IPS-15b (cell line): ENCODE results near the gene FSD1.
A peak's percentile ranks its signal among the peaks of the same experiment; 100 is the strongest.

Source experiments
- H3K27me3 ChIP-seq: one replicate; pipeline ENCODE4 v1.6.1; 2013; ENCODE audit warnings: low read length; ENCODE audit not compliant: control insufficient read depth, insufficient read depth
- H3K36me3 ChIP-seq: one replicate; pipeline ENCODE4 v1.6.1; 2013; ENCODE audit warnings: low read length; ENCODE audit not compliant: control insufficient read depth, insufficient read depth
- H3K4me1 ChIP-seq: one replicate; pipeline ENCODE4 v1.6.1; 2013; ENCODE audit warnings: mild to moderate bottlenecking, low read length; ENCODE audit not compliant: control insufficient read depth, insufficient read depth
- H3K4me3 ChIP-seq: one replicate; pipeline ENCODE4 v1.5.1; 2013; ENCODE audit warnings: low read depth, low read length
- H3K9ac ChIP-seq: one replicate; pipeline ENCODE4 v1.6.1; 2013; ENCODE audit warnings: low read depth, mild to moderate bottlenecking, low read length
- H3K9me3 ChIP-seq: one replicate; pipeline ENCODE4 v1.6.1; 2013; ENCODE audit warnings: mild to moderate bottlenecking, low read length; ENCODE audit not compliant: control insufficient read depth, insufficient read depth

The FSD1 gene

GRCh38 chr19:4291184-4291732 lies 13.1 kb upstream of the FSD1 start:
- H3K4me3 ChIP-seq: no peak overlapping the region
- no peak overlapping the region for H3K9ac ChIP-seq
- H3K4me1 ChIP-seq: no peaks in the 10 kb centered on the region
- H3K9me3 ChIP-seq: no peaks in the 10 kb centered on the region
- H3K27me3 ChIP-seq: peaks cover 2% of the 10 kb centered on the region
- no peaks in the 10 kb centered on the region for H3K36me3 ChIP-seq

- Histone ChIP-seq H3K4me1 (no peaks in the 10 kb centered on the region), H3K4me3 (no peak overlapping the region), H3K9me3 (no peaks in the 10 kb centered on the region), H3K36me3 (no peaks in the 10 kb centered on the region), H3K9ac (no peak overlapping the region), H3K27me3 (peaks cover 2% of the 10 kb centered on the region)
These were observed 11.9 kb upstream of the FSD1 start for GRCh38 chr19:4292515-4292914.

- no peaks in the 10 kb centered on the region for H3K4me1 ChIP-seq
- no peaks in the 10 kb centered on the region for H3K9me3 ChIP-seq
- peak overlapping the region; percentile 26 for H3K4me3 ChIP-seq
- H3K36me3 ChIP-seq: no peaks in the 10 kb centered on the region
- no peak overlapping the region for H3K9ac ChIP-seq
- peaks cover 2% of the 10 kb centered on the region for H3K27me3 ChIP-seq
These were observed 10.0 kb upstream of the FSD1 start for GRCh38 chr19:4294389-4294788.

GRCh38 chr19:4295972-4296771 lies 8.2 kb upstream of the FSD1 start:
- Histone ChIP-seq H3K27me3 (peaks cover 2% of the 10 kb centered on the region), H3K9ac (no peak overlapping the region), H3K4me1 (no peaks in the 10 kb centered on the region), H3K4me3 (no peak overlapping the region), H3K9me3 (no peaks in the 10 kb centered on the region), H3K36me3 (no peaks in the 10 kb centered on the region)

- H3K4me3 ChIP-seq: no peak overlapping the region
- H3K9me3 ChIP-seq: no peaks in the 10 kb centered on the region
- no peak overlapping the region for H3K9ac ChIP-seq
- H3K36me3 ChIP-seq: no peaks in the 10 kb centered on the region
- H3K27me3 ChIP-seq: peaks cover 2% of the 10 kb centered on the region
- H3K4me1 ChIP-seq: no peaks in the 10 kb centered on the region
These were observed 6.2 kb upstream of the FSD1 start for GRCh38 chr19:4297901-4298809.

GRCh38 chr19:4298810-4299550 lies 5.4 kb upstream of the FSD1 start:
- Histone ChIP-seq H3K36me3 (no peaks in the 10 kb centered on the region), H3K27me3 (peaks cover 2% of the 10 kb centered on the region), H3K9me3 (no peaks in the 10 kb centered on the region), H3K4me1 (no peaks in the 10 kb centered on the region), H3K9ac (no peak overlapping the region), H3K4me3 (no peak overlapping the region)

- Histone ChIP-seq H3K36me3 (no peaks in the 10 kb centered on the region), H3K9ac (no peak overlapping the region), H3K4me1 (peaks cover 3% of the 10 kb centered on the region), H3K9me3 (no peaks in the 10 kb centered on the region), H3K27me3 (peaks cover 2% of the 10 kb centered on the region), H3K4me3 (no peak overlapping the region)
These were observed 3.8 kb upstream of the FSD1 start for GRCh38 chr19:4300589-4300988.

GRCh38 chr19:4301590-4302242 lies 2.7 kb upstream of the FSD1 start:
- Histone ChIP-seq H3K27me3 (no peaks in the 10 kb centered on the region), H3K9ac (no peak overlapping the region), H3K4me3 (no peak overlapping the region), H3K4me1 (peaks cover 3% of the 10 kb centered on the region), H3K9me3 (no peaks in the 10 kb centered on the region), H3K36me3 (peaks cover 1% of the 10 kb centered on the region)

- Histone ChIP-seq H3K9ac (no peak within 1 kb of the TSS), H3K36me3 (peaks cover 6% of the 10 kb centered on the region), H3K4me1 (peaks cover 3% of the 10 kb centered on the region), H3K9me3 (no peaks in the 10 kb centered on the region), H3K4me3 (no peak within 1 kb of the TSS), H3K27me3 (no peaks in the 10 kb centered on the region)
These were observed 2.2 kb upstream of the FSD1 start, which contains the start of gene TMIGD2 for GRCh38 chr19:4302243-4302640. TSS of gene TMIGD2 (minus strand) at chr19:4302389. CDS start at chr19:4302385, 4 bp downstream.

GRCh38 chr19:4303819-4304537 lies 420 bp upstream of the FSD1 start:
- Histone ChIP-seq H3K27me3 (no peaks in the 10 kb centered on the region), H3K36me3 (peaks cover 13% of the 10 kb centered on the region), H3K4me3 (peak overlapping the region; percentile 39), H3K9ac (no peak overlapping the region), H3K4me1 (peaks cover 3% of the 10 kb centered on the region), H3K9me3 (no peaks in the 10 kb centered on the region)
